Esophagus muscularis mucosa (tissue), 4 donors: Measurements from ENCODE around the gene CAPN11. TPM values are rescaled to one million over a fixed set of nuclear protein-coding genes. Genes with fewer than 3 reads are reported as not detected.

Source experiments
- DNase-seq: peaks from one replicate; pipeline ENCODE4 v3.0.0-alpha.2; 2017; ENCODE audit errors: extremely low spot score
- H3K27ac ChIP-seq, 4 donors: fragments of 200-600 bp; sonication (generic); replicated peaks in 1 of 4; 1 replicate in 3 of 4; 2 replicates in 1 of 4; pipeline ENCODE4 v1.5.1; 2016 to 2019; ENCODE audit warnings: mild to moderate bottlenecking in 1 of 4
- H3K27me3 ChIP-seq, 4 donors: fragments of 200-600 bp; sonication (generic); one replicate each; pipeline versions ENCODE4 v1.5.1 to v1.6.0; 2016 to 2019
- H3K36me3 ChIP-seq, 4 donors: fragments of 200-600 bp; sonication (generic); one replicate each; pipeline ENCODE4 v1.5.1; 2016 to 2019
- H3K4me1 ChIP-seq, 4 donors: fragments of 200-600 bp; sonication (generic); one replicate each; pipeline ENCODE4 v1.5.1; 2016 to 2019
- H3K4me3 ChIP-seq, 4 donors: fragments of 200-600 bp; sonication (generic); 1 replicate in 2 of 4; 2 replicates in 2 of 4; pipeline ENCODE4 v1.5.1; 2016 to 2019; ENCODE audit warnings: mild to moderate bottlenecking in 4 of 4, moderate library complexity in 1 of 4
- H3K9me3 ChIP-seq, 4 donors: fragments of 200-600 bp; sonication (generic); 1 replicate in 3 of 4; 2 replicates in 1 of 4; pipeline ENCODE4 v1.5.1; 2016 to 2019
- EP300 ChIP-seq: sonication (generic); formaldehyde crosslinking; IDR thresholded peaks from one replicate; pipeline ENCODE4 v1.6.1; 2017; ENCODE audit warnings: antibody characterized with exemption
- POLR2A ChIP-seq: fragments of 450-650 bp; IDR thresholded peaks from one replicate; pipeline ENCODE4 v1.6.1; 2017; ENCODE audit warnings: antibody characterized with exemption, moderate library complexity, mild to moderate bottlenecking, low read depth
- POLR2AphosphoS5 ChIP-seq, 2 donors: sonication (generic); formaldehyde crosslinking; IDR thresholded peaks; one replicate each; pipeline ENCODE4 v1.6.1; 2017; ENCODE audit warnings: antibody characterized with exemption in 2 of 2
- WGBS: methylation state at CpG from one replicate; pipeline ENCODE4 v1.1.5; 2018; 5-methylcytosine and 5-hydroxymethylcytosine counted together
- intact Hi-C: fragments of 100-400 bp; cut with DNase I; formaldehyde crosslinking; loops from one replicate; pipeline ENCODE4 v1.15.1; 2023
- total RNA-seq, 4 donors: library from RNA; depleted of rRNA; stranded (reverse); fragments of >200 nt; gene quantifications; one replicate each; pipeline versions ENCODE4 v1.1.0 to v1.2.1, GENCODE V29; 2016
- TF ChIP-seq, protein P1 (sequence below), 3 experiments: fragments of 200-600 bp in 2 of 3; fragments of 450-650 bp in 1 of 3; sonication (generic) in 2 of 3; IDR thresholded peaks; one replicate each; pipeline ENCODE4 v1.5.1; 2017 to 2019; ENCODE audit warnings: antibody characterized with exemption in 3 of 3, mild to moderate bottlenecking in 2 of 3, moderate library complexity in 1 of 3

The CAPN11 gene
- total RNA-seq, 4 donors from 2014 or later = 0.39 to 0.83 (median 0.50) TPM; not detected in 1

DNA sequence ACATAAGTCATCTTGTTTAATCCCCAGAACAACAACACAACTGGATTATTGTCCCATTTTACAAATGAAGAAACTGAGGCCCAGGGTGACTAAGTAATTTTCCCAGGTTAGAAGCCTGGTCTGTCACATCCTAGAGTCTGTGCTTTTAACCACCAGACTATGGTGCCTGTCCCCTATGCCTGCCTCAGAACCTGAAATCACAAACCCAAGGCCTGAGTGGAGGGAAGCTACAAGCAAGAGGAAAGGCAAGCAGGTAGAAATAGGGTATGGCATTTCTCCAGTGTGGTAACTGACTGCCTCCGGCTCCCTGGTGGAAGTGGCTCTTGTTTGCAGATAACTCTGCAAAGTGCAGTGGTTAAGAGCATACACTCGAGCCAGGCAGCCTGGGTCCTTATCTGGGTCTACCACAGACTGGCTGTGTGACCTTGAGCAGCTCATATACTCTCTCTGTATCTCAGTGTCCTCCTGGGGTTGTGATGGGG lies 28.7 kb upstream of the CAPN11 start:
- Histone ChIP-seq H3K27ac (no peak overlapping the region), H3K4me1 (peaks cover 34 to 51% (median 44%) of the 10 kb centered on the region in 4 donors), H3K27me3 (no peaks in the 10 kb centered on the region), H3K4me3 (no peak overlapping the region), H3K36me3 (peaks cover 0 to 9% (median 7%) of the 10 kb centered on the region in 4 donors), H3K9me3 (no peaks in the 10 kb centered on the region)
- WGBS = 57% methylated on average over 2 of the region's 2 CpGs
- no peak for DNase-seq
- intact Hi-C loops = no loop called here
- TF ChIP-seq POLR2AphosphoS5 (IDR thresholded peaks at IDR 0.05) (no peak), POLR2A (no peak), EP300 (no peak)
- TF ChIP-seq, protein P1, sequence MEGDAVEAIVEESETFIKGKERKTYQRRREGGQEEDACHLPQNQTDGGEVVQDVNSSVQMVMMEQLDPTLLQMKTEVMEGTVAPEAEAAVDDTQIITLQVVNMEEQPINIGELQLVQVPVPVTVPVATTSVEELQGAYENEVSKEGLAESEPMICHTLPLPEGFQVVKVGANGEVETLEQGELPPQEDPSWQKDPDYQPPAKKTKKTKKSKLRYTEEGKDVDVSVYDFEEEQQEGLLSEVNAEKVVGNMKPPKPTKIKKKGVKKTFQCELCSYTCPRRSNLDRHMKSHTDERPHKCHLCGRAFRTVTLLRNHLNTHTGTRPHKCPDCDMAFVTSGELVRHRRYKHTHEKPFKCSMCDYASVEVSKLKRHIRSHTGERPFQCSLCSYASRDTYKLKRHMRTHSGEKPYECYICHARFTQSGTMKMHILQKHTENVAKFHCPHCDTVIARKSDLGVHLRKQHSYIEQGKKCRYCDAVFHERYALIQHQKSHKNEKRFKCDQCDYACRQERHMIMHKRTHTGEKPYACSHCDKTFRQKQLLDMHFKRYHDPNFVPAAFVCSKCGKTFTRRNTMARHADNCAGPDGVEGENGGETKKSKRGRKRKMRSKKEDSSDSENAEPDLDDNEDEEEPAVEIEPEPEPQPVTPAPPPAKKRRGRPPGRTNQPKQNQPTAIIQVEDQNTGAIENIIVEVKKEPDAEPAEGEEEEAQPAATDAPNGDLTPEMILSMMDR (IDR thresholded peaks at IDR 0.05) = no peak

GRCh38 chr6:44131892-44132291 lies 26.7 kb upstream of the CAPN11 start:
- no peak for DNase-seq
- 75% methylated on average over 2 of the region's 2 CpGs for WGBS
- Histone ChIP-seq H3K27ac (no peak overlapping the region), H3K4me3 (no peak overlapping the region), H3K36me3 (peaks cover 13 to 29% (median 27%) of the 10 kb centered on the region in 4 donors), H3K4me1 (peaks cover 21 to 34% (median 28%) of the 10 kb centered on the region in 4 donors), H3K9me3 (no peaks in the 10 kb centered on the region), H3K27me3 (no peaks in the 10 kb centered on the region)
- intact Hi-C loops = no loop called here
- TF ChIP-seq EP300 = no peak
- TF ChIP-seq, protein P1 (IDR thresholded peaks at IDR 0.05) = no peak
- TF ChIP-seq POLR2A = no peak
- TF ChIP-seq POLR2AphosphoS5 (IDR thresholded peaks at IDR 0.05) = no peak

DNA sequence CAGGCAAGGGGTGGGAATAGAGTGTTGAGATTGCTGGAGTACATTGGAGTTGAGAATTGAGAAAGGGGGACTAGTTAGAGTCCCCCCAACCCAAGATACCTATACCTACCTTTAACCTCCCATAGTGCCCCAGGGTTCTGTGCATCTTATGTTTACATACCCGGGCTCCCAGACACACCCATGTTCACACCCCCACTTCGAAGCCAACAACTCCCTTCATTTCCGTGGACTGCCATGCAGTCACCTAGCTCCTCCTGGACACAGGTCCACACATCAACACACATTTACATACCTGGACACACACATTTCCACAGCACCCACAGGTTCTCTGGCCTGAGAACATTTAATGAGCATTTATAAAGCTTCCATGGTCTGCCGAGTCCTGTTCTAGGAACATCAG lies 26.1 kb upstream of the CAPN11 start:
- Histone ChIP-seq H3K27ac (peak overlapping the region in 2 of 4 donors; percentile 35 to 61), H3K9me3 (no peaks in the 10 kb centered on the region), H3K27me3 (no peaks in the 10 kb centered on the region), H3K4me3 (no peak overlapping the region), H3K4me1 (peaks cover 21 to 34% (median 28%) of the 10 kb centered on the region in 4 donors), H3K36me3 (peaks cover 13 to 35% (median 33%) of the 10 kb centered on the region in 4 donors)
- 78% methylated on average over 4 of the region's 4 CpGs for WGBS
- TF ChIP-seq, protein P1 (IDR thresholded peaks at IDR 0.05) = no peak
- TF ChIP-seq EP300 (no peak), POLR2AphosphoS5 (IDR thresholded peaks at IDR 0.05) (no peak), POLR2A (no peak)
- intact Hi-C loops = no loop called here
- no peak for DNase-seq

DNA sequence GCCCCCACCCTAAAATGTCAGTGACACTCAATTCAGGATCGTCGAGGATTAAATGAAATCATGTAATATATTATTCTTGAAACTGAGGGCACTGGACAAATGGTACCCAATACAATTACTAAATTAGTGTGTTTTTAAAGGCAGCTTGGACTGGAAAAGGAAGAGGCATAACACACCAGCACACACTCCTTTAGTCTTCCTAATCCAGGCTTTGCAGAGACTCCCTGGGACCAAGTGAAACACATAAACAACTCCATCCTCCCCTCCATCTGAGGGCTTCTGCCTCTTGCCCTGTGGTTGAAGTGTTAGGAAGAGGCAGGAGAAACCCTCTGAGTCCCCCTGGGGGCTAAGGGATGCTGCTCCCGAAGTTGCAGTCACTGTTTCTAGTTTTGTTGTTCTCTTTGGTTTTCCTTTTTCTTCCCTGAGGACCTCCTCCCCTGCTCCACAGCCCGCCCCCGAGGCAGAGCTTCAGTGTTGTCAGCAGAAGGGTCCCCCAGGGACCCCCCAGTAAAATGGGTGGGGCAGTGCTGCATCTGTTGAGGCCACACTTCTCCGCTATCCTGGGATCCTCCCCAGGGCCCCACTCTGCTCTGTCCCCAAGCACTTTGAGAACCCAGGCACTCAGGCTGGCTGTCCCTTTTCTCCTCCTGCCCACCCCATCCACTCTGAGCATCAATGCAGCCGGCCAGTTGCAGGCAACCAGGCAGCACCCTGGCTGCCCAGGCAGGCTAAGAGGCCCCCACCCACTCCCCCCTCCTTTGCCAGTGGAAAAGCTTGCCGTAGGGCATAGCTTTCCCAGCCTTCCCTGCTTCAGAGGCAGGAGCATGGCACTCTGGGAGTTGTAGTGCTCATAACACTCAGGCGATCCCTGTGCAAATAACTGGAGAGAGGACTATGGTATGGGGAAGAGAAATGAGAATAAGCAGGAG lies 25.4 kb upstream of the CAPN11 start:
- no peak for DNase-seq

More for the DNA sequence above, 25.4 kb upstream of the CAPN11 start:
- Histone ChIP-seq H3K4me3 (peak overlapping the region; percentile 12 to 45 (median 26)), H3K36me3 (peaks cover 13 to 43% (median 39%) of the 10 kb centered on the region in 4 donors), H3K27ac (peak overlapping the region; percentile 30 to 61 (median 45)), H3K9me3 (no peaks in the 10 kb centered on the region), H3K27me3 (no peaks in the 10 kb centered on the region), H3K4me1 (peaks cover 19 to 28% (median 24%) of the 10 kb centered on the region in 4 donors)
- intact Hi-C loops = no loop called here
- TF ChIP-seq POLR2AphosphoS5 (IDR thresholded peaks at IDR 0.05) (peak in 1 of 2 donors; percentile 29), EP300 (no peak)
- WGBS = 36% methylated on average over 9 of the region's 9 CpGs
